ENCODE data around the gene LIN7B. TPM values are rescaled to one million over a fixed set of nuclear protein-coding genes. Genes with fewer than 3 reads are reported as not detected.

The LIN7B gene
- total and polyA plus RNA-seq, 2 experiments from 2014 or later, result 1.2 to 10.5 TPM

- H3K4me3 Mint-ChIP-seq, result peak overlapping the region; percentile 96
- H3K27me3 Mint-ChIP-seq (ENCODE audit: insufficient read depth, low read depth, poor library complexity), result peaks cover 28% of the 10 kb centered on the region
- Histone ChIP-seq H3K27ac (ENCODE audit: low read depth) (peak overlapping the region; percentile 90), H3K27me3 (ENCODE audit: insufficient read depth) (peaks cover 7% of the 10 kb centered on the region; the same call in 1 of the 2 replicates), H3K36me3 (ENCODE audit: insufficient read depth) (no peaks in the 10 kb centered on the region), H3K79me2 (replicated peaks; ENCODE audit: insufficient read depth) (no peaks in the 10 kb centered on the region), H4K20me1 (replicated peaks; ENCODE audit: insufficient read depth) (no peaks in the 10 kb centered on the region), H3K4me2 (peak overlapping the region; percentile 99), H3K4me3 (peak overlapping the region; percentile 96), H3K9me2 (ENCODE audit: insufficient read depth) (peaks cover 17% of the 10 kb centered on the region), H3F3A (replicated peaks; ENCODE audit: low read depth) (peaks cover 22% of the 10 kb centered on the region), H3K4me1 (ENCODE audit: insufficient read depth) (peaks cover 15% of the 10 kb centered on the region), H2AFZ (peak overlapping the region; percentile 91; the same call in 1 of the 2 replicates)
- peak overlapping the region; percentile 95 for H3K27ac Mint-ChIP-seq
- peak; percentile 93 for DNase-seq (ENCODE audit: low spot score)
- peak; percentile 3 for ATAC-seq
- peaks cover 10% of the 10 kb centered on the region for H3K9me3 Mint-ChIP-seq
- TF ChIP-seq POLR2AphosphoS5 (IDR thresholded peaks at IDR 0.05; ENCODE audit: low read depth) (peak; percentile 37; the same call in 1 of the 2 replicates), NANOG (IDR thresholded peaks at IDR 0.05; ENCODE audit: borderline replicate concordance) (no peak), CREB1 (CRISPR knock-in tag; IDR thresholded peaks at IDR 0.05; ENCODE audit: low read depth) (0 out of 2 replicates have a peak, but pooled peaks have one; percentile 11), STAT1 (IDR thresholded peaks at IDR 0.05; ENCODE audit: unreplicated experiment) (no peak), ZNF331 (CRISPR knock-in tag; IDR thresholded peaks at IDR 0.05; ENCODE audit: low read depth) (no peak), EZH2 (IDR thresholded peaks at IDR 0.05; ENCODE audit: low read depth, unreplicated experiment) (no peak), ZNF114 (CRISPR knock-in tag; IDR thresholded peaks at IDR 0.05) (no peak), EZH2phosphoT487 (IDR thresholded peaks at IDR 0.05; ENCODE audit: unreplicated experiment) (no peak), ETS1 (IDR thresholded peaks at IDR 0.05) (no peak), JUNB (IDR thresholded peaks at IDR 0.05; ENCODE audit: unreplicated experiment) (no peak)
- TF ChIP-seq, protein P1, sequence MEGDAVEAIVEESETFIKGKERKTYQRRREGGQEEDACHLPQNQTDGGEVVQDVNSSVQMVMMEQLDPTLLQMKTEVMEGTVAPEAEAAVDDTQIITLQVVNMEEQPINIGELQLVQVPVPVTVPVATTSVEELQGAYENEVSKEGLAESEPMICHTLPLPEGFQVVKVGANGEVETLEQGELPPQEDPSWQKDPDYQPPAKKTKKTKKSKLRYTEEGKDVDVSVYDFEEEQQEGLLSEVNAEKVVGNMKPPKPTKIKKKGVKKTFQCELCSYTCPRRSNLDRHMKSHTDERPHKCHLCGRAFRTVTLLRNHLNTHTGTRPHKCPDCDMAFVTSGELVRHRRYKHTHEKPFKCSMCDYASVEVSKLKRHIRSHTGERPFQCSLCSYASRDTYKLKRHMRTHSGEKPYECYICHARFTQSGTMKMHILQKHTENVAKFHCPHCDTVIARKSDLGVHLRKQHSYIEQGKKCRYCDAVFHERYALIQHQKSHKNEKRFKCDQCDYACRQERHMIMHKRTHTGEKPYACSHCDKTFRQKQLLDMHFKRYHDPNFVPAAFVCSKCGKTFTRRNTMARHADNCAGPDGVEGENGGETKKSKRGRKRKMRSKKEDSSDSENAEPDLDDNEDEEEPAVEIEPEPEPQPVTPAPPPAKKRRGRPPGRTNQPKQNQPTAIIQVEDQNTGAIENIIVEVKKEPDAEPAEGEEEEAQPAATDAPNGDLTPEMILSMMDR (conservative IDR thresholded peaks at IDR 0.05; ENCODE audit: low read depth in 2 of 2), result no peak
- TF ChIP-seq, protein P2, sequence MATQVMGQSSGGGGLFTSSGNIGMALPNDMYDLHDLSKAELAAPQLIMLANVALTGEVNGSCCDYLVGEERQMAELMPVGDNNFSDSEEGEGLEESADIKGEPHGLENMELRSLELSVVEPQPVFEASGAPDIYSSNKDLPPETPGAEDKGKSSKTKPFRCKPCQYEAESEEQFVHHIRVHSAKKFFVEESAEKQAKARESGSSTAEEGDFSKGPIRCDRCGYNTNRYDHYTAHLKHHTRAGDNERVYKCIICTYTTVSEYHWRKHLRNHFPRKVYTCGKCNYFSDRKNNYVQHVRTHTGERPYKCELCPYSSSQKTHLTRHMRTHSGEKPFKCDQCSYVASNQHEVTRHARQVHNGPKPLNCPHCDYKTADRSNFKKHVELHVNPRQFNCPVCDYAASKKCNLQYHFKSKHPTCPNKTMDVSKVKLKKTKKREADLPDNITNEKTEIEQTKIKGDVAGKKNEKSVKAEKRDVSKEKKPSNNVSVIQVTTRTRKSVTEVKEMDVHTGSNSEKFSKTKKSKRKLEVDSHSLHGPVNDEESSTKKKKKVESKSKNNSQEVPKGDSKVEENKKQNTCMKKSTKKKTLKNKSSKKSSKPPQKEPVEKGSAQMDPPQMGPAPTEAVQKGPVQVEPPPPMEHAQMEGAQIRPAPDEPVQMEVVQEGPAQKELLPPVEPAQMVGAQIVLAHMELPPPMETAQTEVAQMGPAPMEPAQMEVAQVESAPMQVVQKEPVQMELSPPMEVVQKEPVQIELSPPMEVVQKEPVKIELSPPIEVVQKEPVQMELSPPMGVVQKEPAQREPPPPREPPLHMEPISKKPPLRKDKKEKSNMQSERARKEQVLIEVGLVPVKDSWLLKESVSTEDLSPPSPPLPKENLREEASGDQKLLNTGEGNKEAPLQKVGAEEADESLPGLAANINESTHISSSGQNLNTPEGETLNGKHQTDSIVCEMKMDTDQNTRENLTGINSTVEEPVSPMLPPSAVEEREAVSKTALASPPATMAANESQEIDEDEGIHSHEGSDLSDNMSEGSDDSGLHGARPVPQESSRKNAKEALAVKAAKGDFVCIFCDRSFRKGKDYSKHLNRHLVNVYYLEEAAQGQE (IDR thresholded peaks at IDR 0.05; ENCODE audit: unreplicated experiment), result no peak
- TF ChIP-seq, protein P3, sequence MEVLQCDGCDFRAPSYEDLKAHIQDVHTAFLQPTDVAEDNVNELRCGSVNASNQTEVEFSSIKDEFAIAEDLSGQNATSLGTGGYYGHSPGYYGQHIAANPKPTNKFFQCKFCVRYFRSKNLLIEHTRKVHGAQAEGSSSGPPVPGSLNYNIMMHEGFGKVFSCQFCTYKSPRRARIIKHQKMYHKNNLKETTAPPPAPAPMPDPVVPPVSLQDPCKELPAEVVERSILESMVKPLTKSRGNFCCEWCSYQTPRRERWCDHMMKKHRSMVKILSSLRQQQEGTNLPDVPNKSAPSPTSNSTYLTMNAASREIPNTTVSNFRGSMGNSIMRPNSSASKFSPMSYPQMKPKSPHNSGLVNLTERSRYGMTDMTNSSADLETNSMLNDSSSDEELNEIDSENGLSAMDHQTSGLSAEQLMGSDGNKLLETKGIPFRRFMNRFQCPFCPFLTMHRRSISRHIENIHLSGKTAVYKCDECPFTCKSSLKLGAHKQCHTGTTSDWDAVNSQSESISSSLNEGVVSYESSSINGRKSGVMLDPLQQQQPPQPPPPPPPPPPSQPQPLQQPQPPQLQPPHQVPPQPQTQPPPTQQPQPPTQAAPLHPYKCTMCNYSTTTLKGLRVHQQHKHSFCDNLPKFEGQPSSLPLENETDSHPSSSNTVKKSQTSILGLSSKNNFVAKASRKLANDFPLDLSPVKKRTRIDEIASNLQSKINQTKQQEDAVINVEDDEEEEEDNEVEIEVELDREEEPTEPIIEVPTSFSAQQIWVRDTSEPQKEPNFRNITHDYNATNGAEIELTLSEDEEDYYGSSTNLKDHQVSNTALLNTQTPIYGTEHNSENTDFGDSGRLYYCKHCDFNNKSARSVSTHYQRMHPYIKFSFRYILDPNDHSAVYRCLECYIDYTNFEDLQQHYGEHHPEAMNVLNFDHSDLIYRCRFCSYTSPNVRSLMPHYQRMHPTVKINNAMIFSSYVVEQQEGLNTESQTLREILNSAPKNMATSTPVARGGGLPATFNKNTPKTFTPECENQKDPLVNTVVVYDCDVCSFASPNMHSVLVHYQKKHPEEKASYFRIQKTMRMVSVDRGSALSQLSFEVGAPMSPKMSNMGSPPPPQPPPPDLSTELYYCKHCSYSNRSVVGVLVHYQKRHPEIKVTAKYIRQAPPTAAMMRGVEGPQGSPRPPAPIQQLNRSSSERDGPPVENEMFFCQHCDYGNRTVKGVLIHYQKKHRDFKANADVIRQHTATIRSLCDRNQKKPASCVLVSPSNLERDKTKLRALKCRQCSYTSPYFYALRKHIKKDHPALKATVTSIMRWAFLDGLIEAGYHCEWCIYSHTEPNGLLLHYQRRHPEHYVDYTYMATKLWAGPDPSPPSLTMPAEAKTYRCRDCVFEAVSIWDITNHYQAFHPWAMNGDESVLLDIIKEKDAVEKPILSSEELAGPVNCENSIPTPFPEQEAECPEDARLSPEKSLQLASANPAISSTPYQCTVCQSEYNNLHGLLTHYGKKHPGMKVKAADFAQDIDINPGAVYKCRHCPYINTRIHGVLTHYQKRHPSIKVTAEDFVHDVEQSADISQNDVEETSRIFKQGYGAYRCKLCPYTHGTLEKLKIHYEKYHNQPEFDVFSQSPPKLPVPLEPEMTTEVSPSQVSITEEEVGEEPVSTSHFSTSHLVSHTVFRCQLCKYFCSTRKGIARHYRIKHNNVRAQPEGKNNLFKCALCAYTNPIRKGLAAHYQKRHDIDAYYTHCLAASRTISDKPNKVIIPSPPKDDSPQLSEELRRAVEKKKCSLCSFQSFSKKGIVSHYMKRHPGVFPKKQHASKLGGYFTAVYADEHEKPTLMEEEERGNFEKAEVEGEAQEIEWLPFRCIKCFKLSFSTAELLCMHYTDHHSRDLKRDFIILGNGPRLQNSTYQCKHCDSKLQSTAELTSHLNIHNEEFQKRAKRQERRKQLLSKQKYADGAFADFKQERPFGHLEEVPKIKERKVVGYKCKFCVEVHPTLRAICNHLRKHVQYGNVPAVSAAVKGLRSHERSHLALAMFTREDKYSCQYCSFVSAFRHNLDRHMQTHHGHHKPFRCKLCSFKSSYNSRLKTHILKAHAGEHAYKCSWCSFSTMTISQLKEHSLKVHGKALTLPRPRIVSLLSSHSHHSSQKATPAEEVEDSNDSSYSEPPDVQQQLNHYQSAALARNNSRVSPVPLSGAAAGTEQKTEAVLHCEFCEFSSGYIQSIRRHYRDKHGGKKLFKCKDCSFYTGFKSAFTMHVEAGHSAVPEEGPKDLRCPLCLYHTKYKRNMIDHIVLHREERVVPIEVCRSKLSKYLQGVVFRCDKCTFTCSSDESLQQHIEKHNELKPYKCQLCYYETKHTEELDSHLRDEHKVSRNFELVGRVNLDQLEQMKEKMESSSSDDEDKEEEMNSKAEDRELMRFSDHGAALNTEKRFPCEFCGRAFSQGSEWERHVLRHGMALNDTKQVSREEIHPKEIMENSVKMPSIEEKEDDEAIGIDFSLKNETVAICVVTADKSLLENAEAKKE (CRISPR knock-in tag; IDR thresholded peaks at IDR 0.05), result no peak
- H3K36me3 Mint-ChIP-seq (ENCODE audit: low read depth), result peaks cover 6% of the 10 kb centered on the region; the same call in 2 of the 3 replicates
- H3K4me1 Mint-ChIP-seq, result peaks cover 39% of the 10 kb centered on the region
Measured at GRCh38 chr19:49149652-49150105, 35.5 kb downstream of the LIN7B start.

All from GM23338 (cell line).